ENCODE data around the gene MYL5. TPM values are rescaled to one million over a fixed set of nuclear protein-coding genes. Genes with fewer than 3 reads are reported as not detected.

The MYL5 gene
- total and polyA plus RNA-seq, 11 donors = 1.4 to 12.9 (median 4.4) TPM

- TF ChIP-seq POLR2A (IDR thresholded peaks at IDR 0.05) = no peak
- TF ChIP-seq, protein P1, sequence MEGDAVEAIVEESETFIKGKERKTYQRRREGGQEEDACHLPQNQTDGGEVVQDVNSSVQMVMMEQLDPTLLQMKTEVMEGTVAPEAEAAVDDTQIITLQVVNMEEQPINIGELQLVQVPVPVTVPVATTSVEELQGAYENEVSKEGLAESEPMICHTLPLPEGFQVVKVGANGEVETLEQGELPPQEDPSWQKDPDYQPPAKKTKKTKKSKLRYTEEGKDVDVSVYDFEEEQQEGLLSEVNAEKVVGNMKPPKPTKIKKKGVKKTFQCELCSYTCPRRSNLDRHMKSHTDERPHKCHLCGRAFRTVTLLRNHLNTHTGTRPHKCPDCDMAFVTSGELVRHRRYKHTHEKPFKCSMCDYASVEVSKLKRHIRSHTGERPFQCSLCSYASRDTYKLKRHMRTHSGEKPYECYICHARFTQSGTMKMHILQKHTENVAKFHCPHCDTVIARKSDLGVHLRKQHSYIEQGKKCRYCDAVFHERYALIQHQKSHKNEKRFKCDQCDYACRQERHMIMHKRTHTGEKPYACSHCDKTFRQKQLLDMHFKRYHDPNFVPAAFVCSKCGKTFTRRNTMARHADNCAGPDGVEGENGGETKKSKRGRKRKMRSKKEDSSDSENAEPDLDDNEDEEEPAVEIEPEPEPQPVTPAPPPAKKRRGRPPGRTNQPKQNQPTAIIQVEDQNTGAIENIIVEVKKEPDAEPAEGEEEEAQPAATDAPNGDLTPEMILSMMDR (IDR thresholded peaks at IDR 0.05) = no peak
- H3K36me3 ChIP-seq = peaks cover 0 to 3% (median 0%) of the 10 kb centered on the region in 9 donors
- DNase-seq = no peak
- 66 to 78% (median 72%) methylated on average over 6 of the region's 6 CpGs for WGBS, 4 donors
- no peak overlapping the region for H3K27ac ChIP-seq
- H3K4me3 ChIP-seq = no peak overlapping the region
- peaks cover 5 to 36% (median 19%) of the 10 kb centered on the region in 12 donors for H3K4me1 ChIP-seq
- no peaks in the 10 kb centered on the region for H3K27me3 ChIP-seq
- ATAC-seq = no peak
- no peaks in the 10 kb centered on the region for H3K9me3 ChIP-seq
- intact Hi-C loops (cut with DNase I) = no loop called here
Measured at GRCh38 chr4:708631-708933, 34.2 kb downstream of the MYL5 start.

- ATAC-seq (no peak), DNase-seq (no peak)
- Histone ChIP-seq H3K27ac (no peak overlapping the region), H3K36me3 (peaks cover 0 to 9% (median 0%) of the 10 kb centered on the region in 9 donors), H3K4me1 (peaks cover 5 to 36% (median 19%) of the 10 kb centered on the region in 12 donors), H3K9me3 (no peaks in the 10 kb centered on the region), H3K4me3 (no peak overlapping the region), H3K27me3 (no peaks in the 10 kb centered on the region)
- TF ChIP-seq POLR2A (IDR thresholded peaks at IDR 0.05) = no peak
- TF ChIP-seq, protein P1 (IDR thresholded peaks at IDR 0.05) = no peak
- intact Hi-C loops (cut with DNase I) = no loop called here
- 93 to 97% (median 96%) methylated on average over 6 of the region's 6 CpGs for WGBS, 4 donors
Measured at GRCh38 chr4:709348-709747, 35.0 kb downstream of the MYL5 start.

DNA sequence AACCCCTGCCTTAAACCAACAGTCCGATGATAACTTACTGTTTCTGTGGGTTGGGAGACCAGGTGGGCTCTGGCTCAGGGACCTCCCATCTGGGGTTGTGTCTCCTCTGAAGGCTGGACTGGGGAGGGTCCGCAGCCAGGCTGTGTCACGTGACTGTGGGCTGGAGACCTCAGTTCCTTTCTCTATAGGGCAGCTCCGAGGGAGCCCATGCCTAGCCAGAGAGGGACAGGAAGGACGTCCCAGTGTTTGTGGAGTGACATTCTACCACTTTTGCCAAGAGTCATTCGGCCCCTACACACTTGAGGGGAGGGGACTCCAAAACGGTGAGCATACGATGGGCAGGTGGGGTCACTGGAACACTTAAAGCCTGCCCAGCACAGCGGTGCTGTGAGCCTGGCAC lies 35.8 kb downstream of the MYL5 start:
- no peak for ATAC-seq
- Histone ChIP-seq H3K36me3 (peaks cover 0 to 12% (median 0%) of the 10 kb centered on the region in 9 donors), H3K4me3 (no peak overlapping the region), H3K27me3 (no peaks in the 10 kb centered on the region), H3K4me1 (peaks cover 5 to 37% (median 18%) of the 10 kb centered on the region in 12 donors), H3K9me3 (no peaks in the 10 kb centered on the region), H3K27ac (no peak overlapping the region)
- 67 to 73% (median 71%) methylated on average over 7 to 9 of the region's 9 CpGs for WGBS, 4 donors
- DNase-seq = peak in 1 of 5 donors; percentile 12
- intact Hi-C loops (cut with DNase I) = no loop called here
- no peak for TF ChIP-seq POLR2A (IDR thresholded peaks at IDR 0.05)
- TF ChIP-seq, protein P1 (IDR thresholded peaks at IDR 0.05) = no peak

GRCh38 chr4:710916-711315 lies 36.6 kb downstream of the MYL5 start:
- TF ChIP-seq POLR2A (IDR thresholded peaks at IDR 0.05) = no peak
- TF ChIP-seq, protein P1 (IDR thresholded peaks at IDR 0.05) = no peak
- Histone ChIP-seq H3K4me1 (peaks cover 5 to 34% (median 17%) of the 10 kb centered on the region in 12 donors), H3K27ac (no peak overlapping the region), H3K4me3 (no peak overlapping the region), H3K27me3 (no peaks in the 10 kb centered on the region), H3K36me3 (peaks cover 0 to 12% (median 0%) of the 10 kb centered on the region in 9 donors), H3K9me3 (no peaks in the 10 kb centered on the region)
- DNase-seq (no peak), ATAC-seq (no peak)
- intact Hi-C loops (cut with DNase I) = no loop called here
- WGBS, 4 donors = 86 to 91% (median 87%) methylated on average over 13 of the region's 13 CpGs
